ENCODE data around the gene IRAK1.

GRCh38 chrX:154040863-154041262, 21.2 kb upstream of the IRAK1 start:
- TF ChIP-seq TBP (CRISPR knock-in tag; IDR thresholded peaks at IDR 0.05) (no peak), AKNA (CRISPR knock-in tag; IDR thresholded peaks at IDR 0.05; ENCODE audit: borderline replicate concordance) (no peak), PRMT3 (CRISPR knock-in tag; IDR thresholded peaks at IDR 0.05; ENCODE audit: borderline replicate concordance, low read depth) (no peak), CBX2 (IDR thresholded peaks at IDR 0.05; ENCODE audit: low read depth, low read length) (no peak), CBX2 (CRISPR knock-in tag; IDR thresholded peaks at IDR 0.05; ENCODE audit: low read depth) (no peak), ZSCAN29 (CRISPR knock-in tag; conservative IDR thresholded peaks at IDR 0.05) (no peak), RAD21 (CRISPR knock-in tag; IDR thresholded peaks at IDR 0.05) (no peak), ARID2 (CRISPR knock-in tag; IDR thresholded peaks at IDR 0.05; ENCODE audit: borderline replicate concordance) (no peak)

Measured in HepG2 (cell line).